A673 (cell line): ENCODE data around the gene PCSK6. TPM values are rescaled to one million over a fixed set of nuclear protein-coding genes. Genes with fewer than 3 reads are reported as not detected.

Source experiments
- BruUV-seq: library from RNA; stranded (reverse); fragments of 400-500 nt; replicated peaks from 2 replicates; lab custom pipeline; 2021; lab: Mats Ljungman, UMichigan
- CTCF ChIA-PET: fragments of 300-600 bp; sonication (Branson Sonifier 250); formaldehyde crosslinking; loops from one replicate; lab custom pipeline; 2022; ENCODE audit warnings: antibody characterized with exemption; lab: Charles Lee
- POLR2A ChIA-PET: fragments of 300-600 bp; sonication (Branson Sonifier 250); formaldehyde crosslinking; loops from one replicate; lab custom pipeline; 2022; ENCODE audit warnings: antibody characterized with exemption; ENCODE audit not compliant: low non-redundant PET; lab: Charles Lee
- DNase-seq: peaks from one replicate; pipeline ENCODE4 v3.0.0-alpha.2; 2015; ENCODE audit warnings: low spot score
- H3K27ac ChIP-seq: fragments of 200-600 bp; sonication (generic); 2 replicates; pipeline ENCODE4 v1.5.1; 2016; ENCODE audit warnings: mixed run types, low read depth, mild to moderate bottlenecking, mixed read lengths, antibody characterized with exemption, low read length; ENCODE audit not compliant: poor library complexity, severe bottlenecking
- H3K27me3 ChIP-seq: fragments of 200-600 bp; sonication (generic); replicated peaks from 2 replicates; pipeline ENCODE4 v1.6.1; 2017; ENCODE audit warnings: mixed run types, low read depth, mild to moderate bottlenecking, mixed read lengths, antibody characterized with exemption, low read length; ENCODE audit not compliant: insufficient read depth, poor library complexity
- H3K36me3 ChIP-seq: fragments of 200-600 bp; sonication (generic); 2 replicates; pipeline ENCODE4 v1.6.1; 2016; ENCODE audit warnings: mixed run types, mild to moderate bottlenecking, mixed read lengths, antibody characterized with exemption, low read length; ENCODE audit not compliant: insufficient read depth, poor library complexity, severe bottlenecking
- H3K4me1 ChIP-seq: fragments of 200-600 bp; sonication (generic); 2 replicates; pipeline ENCODE4 v1.6.1; 2017; ENCODE audit warnings: mixed run types, mild to moderate bottlenecking, mixed read lengths, antibody characterized with exemption, low read length; ENCODE audit not compliant: insufficient read depth, poor library complexity, severe bottlenecking
- H3K4me3 ChIP-seq: fragments of 200-600 bp; sonication (generic); 2 replicates; pipeline ENCODE4 v1.5.1; 2016; ENCODE audit warnings: low read depth, mixed run types, mild to moderate bottlenecking, mixed read lengths, low read length; ENCODE audit not compliant: poor library complexity, severe bottlenecking
- H3K9me3 ChIP-seq: fragments of 200-600 bp; sonication (generic); 2 replicates; pipeline ENCODE4 v1.6.1; 2016; ENCODE audit warnings: mixed run types, low read depth, mild to moderate bottlenecking, mixed read lengths, antibody characterized with exemption, low read length; ENCODE audit not compliant: poor library complexity, severe bottlenecking
- EZH2 ChIP-seq: fragments of 200-600 bp; sonication (generic); IDR thresholded peaks from 2 replicates; pipeline ENCODE4 v1.6.1; 2017; ENCODE audit warnings: borderline replicate concordance, low read depth, mild to moderate bottlenecking, mixed read lengths, antibody characterized with exemption, low read length; ENCODE audit not compliant: poor library complexity, severe bottlenecking
- intact Hi-C: fragments of 100-400 bp; cut with micrococcal nuclease; formaldehyde crosslinking; loops from one replicate; pipeline ENCODE4 v1.10.0; 2022; ENCODE audit not compliant: unreplicated experiment
- total RNA-seq: library from RNA; stranded (reverse); gene quantifications from 2 replicates; pipeline ENCODE4 v1.2.3, GENCODE V29; 2021
- TF ChIP-seq, protein P1 (sequence below): fragments of 300-800, 200-600 bp; sonication (generic); conservative IDR thresholded peaks from 2 replicates; pipeline ENCODE4 v1.5.1; 2017; ENCODE audit warnings: low read depth, mild to moderate bottlenecking, antibody characterized with exemption, low read length, moderate library complexity, mixed read lengths

The PCSK6 gene
- total RNA-seq, 1 experiment from 2014 or later, result 2.6 TPM

DNA sequence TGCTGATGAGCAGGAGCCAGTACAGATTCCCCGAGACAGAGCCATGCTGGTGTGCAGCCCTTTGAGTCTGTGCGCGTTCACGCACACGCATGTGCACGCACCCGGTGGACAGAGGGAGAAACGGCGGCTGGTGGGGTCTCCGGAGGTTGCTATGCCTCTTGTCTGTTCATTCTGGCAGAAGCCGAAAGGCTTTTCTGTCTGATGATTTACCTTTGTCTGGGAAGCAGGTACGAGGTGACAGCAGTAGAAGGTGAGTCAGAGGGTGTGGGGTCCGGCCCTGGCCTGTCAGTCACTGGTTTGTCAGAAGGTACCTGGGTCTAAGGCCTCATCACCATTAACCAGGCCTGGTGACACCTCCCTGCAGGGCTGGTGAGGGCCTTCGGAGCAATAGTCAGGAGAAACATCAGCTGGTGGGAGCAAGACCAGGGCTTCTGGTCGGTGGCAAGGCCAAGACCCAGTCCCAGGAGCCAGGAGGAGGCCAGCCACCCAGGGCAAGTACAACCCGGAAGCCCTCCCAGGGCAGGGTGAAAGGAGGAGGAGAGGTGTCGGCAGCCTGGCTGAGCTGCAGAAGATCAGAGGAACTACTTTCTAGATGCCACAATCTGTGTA, 7.5 kb downstream of the PCSK6 start:
- intact Hi-C loops, result no loop called here
- no peak overlapping the region for H3K27ac ChIP-seq
- no peaks in the 10 kb centered on the region for H3K4me1 ChIP-seq
- ChIA-PET POLR2A (no interaction called here), CTCF (no interaction called here)
- no peak overlapping the region for H3K4me3 ChIP-seq
- DNase-seq, result no peak
- TF ChIP-seq, protein P1, sequence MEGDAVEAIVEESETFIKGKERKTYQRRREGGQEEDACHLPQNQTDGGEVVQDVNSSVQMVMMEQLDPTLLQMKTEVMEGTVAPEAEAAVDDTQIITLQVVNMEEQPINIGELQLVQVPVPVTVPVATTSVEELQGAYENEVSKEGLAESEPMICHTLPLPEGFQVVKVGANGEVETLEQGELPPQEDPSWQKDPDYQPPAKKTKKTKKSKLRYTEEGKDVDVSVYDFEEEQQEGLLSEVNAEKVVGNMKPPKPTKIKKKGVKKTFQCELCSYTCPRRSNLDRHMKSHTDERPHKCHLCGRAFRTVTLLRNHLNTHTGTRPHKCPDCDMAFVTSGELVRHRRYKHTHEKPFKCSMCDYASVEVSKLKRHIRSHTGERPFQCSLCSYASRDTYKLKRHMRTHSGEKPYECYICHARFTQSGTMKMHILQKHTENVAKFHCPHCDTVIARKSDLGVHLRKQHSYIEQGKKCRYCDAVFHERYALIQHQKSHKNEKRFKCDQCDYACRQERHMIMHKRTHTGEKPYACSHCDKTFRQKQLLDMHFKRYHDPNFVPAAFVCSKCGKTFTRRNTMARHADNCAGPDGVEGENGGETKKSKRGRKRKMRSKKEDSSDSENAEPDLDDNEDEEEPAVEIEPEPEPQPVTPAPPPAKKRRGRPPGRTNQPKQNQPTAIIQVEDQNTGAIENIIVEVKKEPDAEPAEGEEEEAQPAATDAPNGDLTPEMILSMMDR, result no peak
- no peak for TF ChIP-seq EZH2
- H3K36me3 ChIP-seq, result no peaks in the 10 kb centered on the region
- H3K9me3 ChIP-seq, result no peaks in the 10 kb centered on the region
- BruUV-seq, result no TSS peak
- H3K27me3 ChIP-seq, result peaks cover 9% of the 10 kb centered on the region

DNA sequence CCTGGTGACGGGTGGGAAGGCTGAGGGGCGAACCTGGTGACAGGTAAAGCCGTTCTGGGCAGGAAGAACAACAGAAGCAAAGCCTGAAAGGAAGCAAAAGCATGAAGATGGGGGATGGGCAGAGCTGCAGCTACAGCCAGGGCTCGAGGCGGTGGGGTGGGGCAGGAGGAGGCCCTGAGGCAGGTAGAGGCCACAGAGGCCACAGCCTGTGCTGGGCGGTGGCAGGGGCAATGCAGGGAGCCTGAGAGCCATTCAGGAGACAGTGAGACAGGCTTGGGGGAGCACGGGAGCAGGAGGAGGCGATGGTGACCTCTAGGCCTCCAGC, 8.2 kb downstream of the PCSK6 start:
- intact Hi-C loops, result no loop called here
- CTCF ChIA-PET, result no interaction called here
- POLR2A ChIA-PET, result no interaction called here
- Histone ChIP-seq H3K27ac (no peak overlapping the region), H3K27me3 (peaks cover 2% of the 10 kb centered on the region), H3K9me3 (no peaks in the 10 kb centered on the region), H3K4me1 (no peaks in the 10 kb centered on the region), H3K4me3 (no peak overlapping the region), H3K36me3 (no peaks in the 10 kb centered on the region)
- TF ChIP-seq EZH2, result no peak
- TF ChIP-seq, protein P1, result no peak
- BruUV-seq, result no TSS peak
- no peak for DNase-seq

DNA sequence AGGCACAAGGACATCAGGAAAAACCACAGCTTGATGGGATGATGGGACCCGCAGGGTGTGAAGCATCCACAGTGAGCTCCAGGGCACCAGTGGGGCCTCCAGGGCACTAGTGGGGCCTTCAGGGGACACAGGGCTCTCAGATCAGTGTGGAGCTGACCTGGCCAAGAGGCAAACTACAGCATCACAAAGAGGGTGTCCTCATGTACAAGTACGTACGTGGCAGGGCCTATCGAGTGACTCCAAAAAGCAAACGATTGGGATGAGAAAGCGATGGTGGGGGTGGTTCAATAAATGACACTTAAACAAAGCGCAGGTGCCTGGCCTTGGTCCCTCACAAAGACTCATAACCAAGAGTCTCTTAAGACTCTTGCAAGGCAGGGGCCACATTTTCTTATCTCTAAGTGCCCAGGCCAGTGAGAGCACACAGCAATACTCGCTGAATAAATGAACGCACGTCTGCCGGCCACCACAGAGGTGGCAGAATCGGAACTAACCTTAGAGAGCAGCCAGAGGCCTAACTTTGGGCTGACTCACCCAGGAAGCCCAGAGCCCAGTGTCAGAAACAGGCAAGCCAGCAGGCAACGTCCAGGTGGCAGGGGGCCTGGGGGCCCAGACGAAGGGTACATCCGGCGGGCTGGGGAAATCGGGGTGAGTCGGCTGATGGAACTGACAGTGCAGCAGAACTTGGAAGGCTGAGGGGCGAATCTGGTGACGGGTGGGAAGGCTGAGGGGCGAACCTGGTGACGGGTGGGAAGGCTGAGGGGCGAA, 8.7 kb downstream of the PCSK6 start:
- Histone ChIP-seq H3K4me1 (no peaks in the 10 kb centered on the region), H3K4me3 (no peak overlapping the region), H3K36me3 (no peaks in the 10 kb centered on the region), H3K27ac (no peak overlapping the region), H3K27me3 (no peaks in the 10 kb centered on the region), H3K9me3 (no peaks in the 10 kb centered on the region)
- DNase-seq, result no peak
- intact Hi-C loops, result no loop called here
- BruUV-seq, result no TSS peak
- POLR2A ChIA-PET, result no interaction called here
- no peak for TF ChIP-seq EZH2
- TF ChIP-seq, protein P1, result no peak
- CTCF ChIA-PET, result no interaction called here
